HG02798 (cell line): ENCODE results near the gene MYO6.

Source experiments
- ATAC-seq: cut with Tn5 transposase; IDR thresholded peaks from one replicate; pipeline ENCODE4 v1.9.1; 2021; ENCODE audit warnings: mild to moderate bottlenecking; ENCODE audit not compliant: unreplicated experiment, poor library complexity

Gene MYO6

GRCh38 chr6:75761489-75761888, 12.4 kb downstream of the MYO6 start:
- no peak for ATAC-seq

GRCh38 chr6:75762063-75762462, 13.0 kb downstream of the MYO6 start:
- no peak for ATAC-seq

- no peak for ATAC-seq
These were observed 17.3 kb downstream of the MYO6 start for GRCh38 chr6:75766387-75766786.

GRCh38 chr6:75770844-75771243, 21.8 kb downstream of the MYO6 start:
- no peak for ATAC-seq

GRCh38 chr6:75775219-75775618, 26.2 kb downstream of the MYO6 start:
- no peak for ATAC-seq

- no peak for ATAC-seq
These were observed 27.4 kb downstream of the MYO6 start for GRCh38 chr6:75776461-75776860.

- ATAC-seq = no peak
These were observed 29.7 kb downstream of the MYO6 start for GRCh38 chr6:75778757-75779156.

GRCh38 chr6:75786152-75786551, 37.1 kb downstream of the MYO6 start:
- ATAC-seq = no peak

GRCh38 chr6:75788894-75789293, 39.9 kb downstream of the MYO6 start:
- no peak for ATAC-seq

GRCh38 chr6:75791881-75792280, 42.8 kb downstream of the MYO6 start:
- no peak for ATAC-seq

GRCh38 chr6:75794351-75794846, 45.4 kb downstream of the MYO6 start:
- no peak for ATAC-seq

- no peak for ATAC-seq
These were observed 46.1 kb downstream of the MYO6 start for GRCh38 chr6:75794954-75795739.

- no peak for ATAC-seq
These were observed 47.7 kb downstream of the MYO6 start for GRCh38 chr6:75796723-75797122.

GRCh38 chr6:75800133-75800532, 51.1 kb downstream of the MYO6 start:
- ATAC-seq = no peak

- ATAC-seq = no peak
These were observed 51.9 kb downstream of the MYO6 start for GRCh38 chr6:75800708-75801505.

- ATAC-seq = no peak
These were observed 53.3 kb downstream of the MYO6 start for GRCh38 chr6:75802366-75802765.

- no peak for ATAC-seq
These were observed 59.5 kb downstream of the MYO6 start for GRCh38 chr6:75808507-75808906.

GRCh38 chr6:75812560-75812959, 63.5 kb downstream of the MYO6 start:
- ATAC-seq = no peak

GRCh38 chr6:75813476-75814250, 64.6 kb downstream of the MYO6 start:
- ATAC-seq = no peak

GRCh38 chr6:75815756-75816155, 66.7 kb downstream of the MYO6 start:
- no peak for ATAC-seq
